ENCODE results near the gene NPR2. TPM values are rescaled to one million over a fixed set of nuclear protein-coding genes. Genes with fewer than 3 reads are reported as not detected.
A peak's percentile ranks its signal among the peaks of the same experiment; 100 is the strongest.

Gene NPR2
- 10 to 100 TPM; 12.4 to 13.4 TPM for total RNA-seq

GRCh38 chr9:35791297-35791921 is at the start of gene NPR2:
NPR2 (plus strand) TSS chr9:35791591; CDS start chr9:35792409, 818 bp downstream.
- no peak for ATAC-seq
- H3K27ac Mint-ChIP-seq: no peak within 1 kb of the TSS
- CTCF ChIA-PET: interaction anchor here (0.7 to 2.5 kb wide), 2 partner anchors 35 to 38 kb away, joined by 3 to 11 read pairs; partner anchors contain the start of genes FAM221B and TMEM8B

GRCh38 chr9:35741740-35742139 is 49.7 kb upstream of the NPR2 start:
- Mint-ChIP-seq H3K36me3 (peaks cover 32% of the 10 kb centered on the region), H3K27me3 (no peaks in the 10 kb centered on the region), H3K9me3 (ENCODE audit: low read depth) (no peaks in the 10 kb centered on the region), H3K4me1 (peaks cover 33% of the 10 kb centered on the region), H3K27ac (peak overlapping the region; percentile 20), H3K4me3 (no peak overlapping the region)
- CTCF ChIA-PET: interaction anchor here (1.1 to 6.8 kb wide), 5 partner anchors 9 to 140 kb away, joined by 3 to 37 read pairs (median 6); partner anchors contain the start of genes CREB3, MSMP and TLN1
- DNase-seq (peak; percentile 58), ATAC-seq (peak; percentile 60)

More at GRCh38 chr9:35791297-35791921, at the start of gene NPR2:
- no peak within 1 kb of the TSS for H3K4me3 Mint-ChIP-seq
- no peaks in the 10 kb centered on the region for H3K36me3 Mint-ChIP-seq
- no peaks in the 10 kb centered on the region for H3K27me3 Mint-ChIP-seq
- H3K4me1 Mint-ChIP-seq: peaks cover 14% of the 10 kb centered on the region
- no peak for DNase-seq
- no peaks in the 10 kb centered on the region for H3K9me3 Mint-ChIP-seq (ENCODE audit: low read depth)

- H3K36me3 Mint-ChIP-seq: peaks cover 31% of the 10 kb centered on the region
- no peak overlapping the region for H3K4me3 Mint-ChIP-seq
- H3K27me3 Mint-ChIP-seq: no peaks in the 10 kb centered on the region
- DNase-seq (no peak), ATAC-seq (no peak)
- peaks cover 48% of the 10 kb centered on the region for H3K4me1 Mint-ChIP-seq
- H3K27ac Mint-ChIP-seq: no peak overlapping the region
- H3K9me3 Mint-ChIP-seq (ENCODE audit: low read depth): no peaks in the 10 kb centered on the region
- CTCF ChIA-PET: interaction anchor here (4.3 to 7.2 kb wide), 3 partner anchors 8 to 16 kb away, joined by 16 to 150 read pairs (median 37); partner anchors contain the start of genes CREB3, MSMP and TLN1
These were observed 47.9 kb upstream of the NPR2 start for GRCh38 chr9:35743452-35743851.

- H3K9me3 Mint-ChIP-seq (ENCODE audit: low read depth): no peaks in the 10 kb centered on the region
- peaks cover 26% of the 10 kb centered on the region for H3K36me3 Mint-ChIP-seq
- peaks cover 48% of the 10 kb centered on the region for H3K4me1 Mint-ChIP-seq
- no peak overlapping the region for H3K27ac Mint-ChIP-seq
- ATAC-seq (no peak), DNase-seq (no peak)
- CTCF ChIA-PET: interaction anchor here (4.3 to 7.2 kb wide), 3 partner anchors 9 to 16 kb away, joined by 16 to 150 read pairs (median 37); partner anchors contain the start of genes CREB3, MSMP and TLN1
- no peaks in the 10 kb centered on the region for H3K27me3 Mint-ChIP-seq
- no peak overlapping the region for H3K4me3 Mint-ChIP-seq
These were observed 47.4 kb upstream of the NPR2 start for GRCh38 chr9:35743880-35744518.

- ATAC-seq: no peak
- H3K4me1 Mint-ChIP-seq: peaks cover 56% of the 10 kb centered on the region
These were observed 45.8 kb upstream of the NPR2 start for GRCh38 chr9:35745569-35745968.

GRCh38 chr9:35746583-35746982 is 44.8 kb upstream of the NPR2 start:
- peaks cover 59% of the 10 kb centered on the region for H3K4me1 Mint-ChIP-seq
- no peak for ATAC-seq
- no peaks in the 10 kb centered on the region for H3K27me3 Mint-ChIP-seq

More at GRCh38 chr9:35745569-35745968, 45.8 kb upstream of the NPR2 start:
- Mint-ChIP-seq H3K27me3 (no peaks in the 10 kb centered on the region), H3K36me3 (peaks cover 20% of the 10 kb centered on the region), H3K9me3 (ENCODE audit: low read depth) (no peaks in the 10 kb centered on the region), H3K4me3 (no peak overlapping the region), H3K27ac (peak overlapping the region; percentile 1)
- CTCF ChIA-PET: interaction anchor here (0.7 to 7.2 kb wide), 4 partner anchors 10 to 194 kb away, joined by 3 to 150 read pairs (median 20); partner anchors contain the start of genes CREB3, MSMP and TLN1
- no peak for DNase-seq

GRCh38 chr9:35748242-35748857 is 43.0 kb upstream of the NPR2 start:
- H3K36me3 Mint-ChIP-seq: peaks cover 29% of the 10 kb centered on the region

More at GRCh38 chr9:35746583-35746982, 44.8 kb upstream of the NPR2 start:
- H3K36me3 Mint-ChIP-seq: peaks cover 26% of the 10 kb centered on the region
- CTCF ChIA-PET: interaction anchor here (1.3 to 7.2 kb wide), 6 partner anchors 9 to 136 kb away, joined by 3 to 150 read pairs (median 16); partner anchors contain the start of genes CREB3, MSMP and TLN1
- no peaks in the 10 kb centered on the region for H3K9me3 Mint-ChIP-seq (ENCODE audit: low read depth)
- H3K27ac Mint-ChIP-seq: no peak overlapping the region
- DNase-seq: no peak
- peak overlapping the region; percentile 80 for H3K4me3 Mint-ChIP-seq

GRCh38 chr9:35748858-35749514 is 42.4 kb upstream of the NPR2 start, which contains the start of the genes GBA2 and RGP1:
GBA2 (minus strand) TSS chr9:35749228; CDS start chr9:35748704, 524 bp downstream.
RGP1 (plus strand) TSS chr9:35749287; CDS start chr9:35749756, 469 bp downstream.
- Mint-ChIP-seq H3K9me3 (ENCODE audit: low read depth) (no peaks in the 10 kb centered on the region), H3K27me3 (no peaks in the 10 kb centered on the region), H3K36me3 (peaks cover 26% of the 10 kb centered on the region), H3K27ac (peak within 1 kb of the TSS; percentile 86), H3K4me3 (peak within 1 kb of the TSS; percentile 88), H3K4me1 (peaks cover 41% of the 10 kb centered on the region)
- peak; percentile 83 for DNase-seq
- CTCF ChIA-PET: interaction anchor here (0.9 to 7.2 kb wide), 21 partner anchors 8 to 178 kb away, joined by 3 to 150 read pairs (median 7); partner anchors contain the start of genes CCDC107, CREB3, HINT2 and RMRP
- ATAC-seq: peak; percentile 83

More at GRCh38 chr9:35748242-35748857, 43.0 kb upstream of the NPR2 start:
- Mint-ChIP-seq H3K4me1 (peaks cover 44% of the 10 kb centered on the region), H3K9me3 (ENCODE audit: low read depth) (no peaks in the 10 kb centered on the region), H3K4me3 (peak overlapping the region; percentile 80), H3K27me3 (no peaks in the 10 kb centered on the region), H3K27ac (peak overlapping the region; percentile 73)
- CTCF ChIA-PET: interaction anchor here (0.9 to 7.2 kb wide), 18 partner anchors 8 to 178 kb away, joined by 3 to 150 read pairs (median 7); partner anchors contain the start of genes CREB3, HINT2, SPAG8 and TLN1
- DNase-seq: no peak
- no peak for ATAC-seq

- peak; percentile 76 for DNase-seq
- Mint-ChIP-seq H3K27ac (peak overlapping the region; percentile 86), H3K4me3 (peak overlapping the region; percentile 88), H3K9me3 (ENCODE audit: low read depth) (no peaks in the 10 kb centered on the region), H3K36me3 (peaks cover 23% of the 10 kb centered on the region), H3K27me3 (no peaks in the 10 kb centered on the region), H3K4me1 (peaks cover 41% of the 10 kb centered on the region)
- ATAC-seq: peak; percentile 61
- CTCF ChIA-PET: interaction anchor here (0.7 to 7.2 kb wide), 16 partner anchors 9 to 154 kb away, joined by 3 to 150 read pairs (median 5); partner anchors contain the start of genes CCDC107, CREB3, RMRP and SPAG8
These were observed 41.7 kb upstream of the NPR2 start for GRCh38 chr9:35749515-35750255.

- Mint-ChIP-seq H3K36me3 (peaks cover 22% of the 10 kb centered on the region), H3K27me3 (no peaks in the 10 kb centered on the region), H3K27ac (peak overlapping the region; percentile 86), H3K4me1 (peaks cover 41% of the 10 kb centered on the region), H3K9me3 (ENCODE audit: low read depth) (no peaks in the 10 kb centered on the region), H3K4me3 (peak overlapping the region; percentile 88)
- ATAC-seq (no peak), DNase-seq (no peak)
- CTCF ChIA-PET: interaction anchor here (0.7 to 7.2 kb wide), 8 partner anchors 9 to 132 kb away, joined by 3 to 150 read pairs (median 6); partner anchors contain the start of genes CCDC107, CREB3, RMRP and TLN1
These were observed 41.2 kb upstream of the NPR2 start for GRCh38 chr9:35750256-35750531.

- CTCF ChIA-PET: interaction anchor here (1.1 to 1.5 kb wide), 4 partner anchors 17 to 129 kb away, joined by 3 to 6 read pairs (median 3); partner anchors contain the start of gene CREB3
- Mint-ChIP-seq H3K4me1 (peaks cover 33% of the 10 kb centered on the region), H3K27ac (no peak overlapping the region), H3K27me3 (no peaks in the 10 kb centered on the region), H3K4me3 (no peak overlapping the region), H3K9me3 (ENCODE audit: low read depth) (no peaks in the 10 kb centered on the region), H3K36me3 (peaks cover 15% of the 10 kb centered on the region)
- ATAC-seq (no peak), DNase-seq (no peak)
These were observed 37.9 kb upstream of the NPR2 start for GRCh38 chr9:35753466-35753865.

- no peak for DNase-seq
- CTCF ChIA-PET: interaction anchor here (1.0 to 3.5 kb wide), 6 partner anchors 11 to 128 kb away, joined by 3 to 37 read pairs (median 5); partner anchors contain the start of genes CREB3 and TLN1
- no peak for ATAC-seq
- Mint-ChIP-seq H3K36me3 (peaks cover 18% of the 10 kb centered on the region), H3K27me3 (no peaks in the 10 kb centered on the region), H3K9me3 (ENCODE audit: low read depth) (no peaks in the 10 kb centered on the region), H3K4me1 (peaks cover 39% of the 10 kb centered on the region), H3K4me3 (no peak within 1 kb of the TSS), H3K27ac (no peak within 1 kb of the TSS)
These were observed 37.1 kb upstream of the NPR2 start, which contains the start of gene MSMP for GRCh38 chr9:35754264-35754663. MSMP (minus strand) TSS chr9:35754276; CDS start chr9:35754129, 147 bp downstream.
